GM12874 (cell line): ENCODE measurements around the gene HOXB13.

Experiments
- CTCF ChIP-seq: IDR thresholded peaks from 2 replicates; pipeline ENCODE4 v1.5.1; 2011; ENCODE audit warnings: low read depth, mild to moderate bottlenecking, control low read depth, low read length, moderate library complexity; ENCODE audit not compliant: insufficient read depth

The HOXB13 gene

GRCh38 chr17:48701864-48702532, 26.6 kb downstream of the HOXB13 start:
- no peak for TF ChIP-seq CTCF

DNA sequence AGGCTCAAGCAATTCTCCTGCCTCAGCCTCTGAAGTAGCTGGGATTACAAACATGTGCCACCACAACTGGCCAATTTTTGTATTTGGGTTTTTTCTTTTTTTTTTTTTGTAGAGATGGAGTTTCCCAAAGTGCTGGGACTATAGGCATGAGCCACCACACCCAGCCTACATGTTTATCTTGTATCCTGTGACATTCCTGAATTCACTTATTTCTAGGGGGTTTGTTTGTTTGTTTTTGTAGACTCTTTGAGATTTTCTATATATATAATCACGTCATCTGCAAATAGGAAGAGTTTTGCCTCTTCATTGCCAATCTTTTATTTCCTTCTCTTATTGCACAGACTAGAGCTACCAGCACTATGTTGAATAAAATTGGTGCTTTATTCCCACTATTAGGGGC, 35.4 kb downstream of the HOXB13 start:
- no peak for TF ChIP-seq CTCF

DNA sequence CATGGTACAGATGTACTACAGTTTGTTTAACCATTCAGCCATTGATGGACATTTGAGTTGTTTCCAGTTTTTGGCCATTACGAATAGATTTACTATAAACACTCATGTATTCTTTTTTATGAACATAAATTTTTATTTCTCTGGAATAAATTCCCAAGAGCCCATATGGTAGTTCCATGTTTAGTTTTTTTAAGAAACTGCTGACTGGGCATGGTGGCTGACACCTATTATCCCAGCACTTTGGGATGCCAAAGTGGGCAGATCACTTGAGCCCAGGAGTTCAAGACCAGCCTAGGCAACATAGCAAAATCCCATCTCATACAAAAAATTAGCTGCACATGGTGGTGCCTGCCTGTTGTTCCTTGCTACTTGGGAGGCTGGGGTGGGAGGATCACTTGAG, 36.5 kb downstream of the HOXB13 start:
- no peak for TF ChIP-seq CTCF

DNA sequence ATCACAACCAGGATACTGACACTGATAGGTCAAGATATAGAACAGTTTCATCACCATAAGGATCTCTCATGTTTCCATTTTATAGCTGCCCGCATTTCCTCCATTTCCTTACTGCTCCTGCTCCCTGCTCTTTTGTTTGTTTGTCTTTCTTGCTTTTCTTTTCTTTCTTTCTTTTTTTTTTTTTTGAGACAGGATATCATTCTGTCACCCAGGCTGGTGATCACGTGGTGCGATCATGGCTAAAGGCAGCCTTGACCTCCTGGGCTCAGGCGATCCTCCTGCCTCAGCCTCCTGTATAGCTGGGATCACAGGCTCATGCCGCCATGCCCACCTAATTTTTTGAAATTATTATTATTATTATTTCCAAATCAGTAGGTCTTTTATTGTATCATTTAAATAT, 37.9 kb downstream of the HOXB13 start:
- TF ChIP-seq CTCF: no peak

DNA sequence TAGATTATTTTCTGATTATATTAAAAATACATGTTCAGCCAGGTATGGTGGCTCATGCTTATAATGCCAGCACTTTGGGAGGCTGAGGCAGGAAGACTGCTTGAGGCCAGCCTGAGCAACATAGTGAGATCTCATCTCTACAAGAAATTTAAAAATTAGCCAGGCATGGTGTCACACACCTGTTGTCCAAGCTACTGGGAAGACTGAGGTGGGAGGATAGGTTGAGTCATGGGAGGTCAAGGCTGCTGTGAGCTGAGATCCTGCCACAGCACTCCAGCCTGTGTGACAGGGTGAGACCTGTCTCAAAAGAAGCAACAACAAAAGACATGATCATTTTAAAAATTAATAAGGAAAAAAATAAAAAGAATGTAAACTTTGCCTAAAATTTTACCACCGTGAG, 46.9 kb downstream of the HOXB13 start:
- TF ChIP-seq CTCF: no peak

DNA sequence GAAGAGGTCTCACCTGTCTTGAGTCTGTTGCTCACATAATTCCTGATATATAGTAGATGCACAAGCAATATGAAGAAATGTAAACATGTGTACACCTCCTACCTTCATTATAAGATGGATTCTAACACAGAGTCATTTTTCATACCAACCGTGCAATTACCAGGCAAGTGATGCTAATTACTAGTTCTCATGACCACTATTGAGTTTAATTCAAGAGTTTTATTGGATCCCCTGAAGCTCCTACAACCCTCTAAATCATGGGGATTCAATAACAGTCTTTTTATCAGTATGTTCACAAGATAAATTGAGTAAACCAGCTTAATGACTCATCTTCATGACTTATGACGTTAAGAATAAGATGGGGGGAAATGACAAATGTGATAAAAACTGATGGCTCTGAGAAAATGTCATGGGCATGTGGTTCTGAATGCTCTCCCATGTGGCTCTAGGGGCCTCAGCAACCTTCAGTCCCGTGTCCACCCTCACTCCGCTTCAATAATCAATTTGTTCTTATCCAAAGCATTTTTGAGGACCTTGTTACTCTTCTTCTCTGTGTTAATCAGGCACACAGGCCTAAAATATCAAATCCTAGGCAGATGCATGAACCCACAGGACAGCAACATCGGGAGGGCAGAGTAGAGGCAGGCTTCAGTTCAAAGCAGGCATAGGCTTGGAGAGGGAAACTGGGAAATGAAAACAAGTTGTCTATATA, 49.0 kb downstream of the HOXB13 start:
- TF ChIP-seq CTCF: no peak

- peak; percentile 98 for TF ChIP-seq CTCF
Measured at GRCh38 chr17:48678141-48678971, 50.2 kb downstream of the HOXB13 start.
